Lung (tissue), 12 donors: Measurements from ENCODE around the gene ACIN1. TPM values are rescaled to one million over a fixed set of nuclear protein-coding genes. Genes with fewer than 3 reads are reported as not detected.

Experiments
- ATAC-seq: fragments of 200-7000 bp; cut with Tn5 transposase; one replicate; pipeline ENCODE4 v1.9.1; 2020; ENCODE audit warnings: moderate number of reproducible peaks; ENCODE audit not compliant: insufficient read depth, low FRiP score
- DNase-seq, 3 donors: peaks; one replicate each; pipeline ENCODE4 v3.0.0-alpha.2; 2013 to 2017
- H3K27ac ChIP-seq, 2 donors: one replicate each; pipeline ENCODE4 v1.5.1; 2013; ENCODE audit warnings: mild to moderate bottlenecking in 2 of 2, moderate library complexity in 2 of 2, control low read depth in 1 of 2, inconsistent platforms in 1 of 2, low read depth in 1 of 2, low read length in 1 of 2
- H3K27me3 ChIP-seq, 3 donors: one replicate each; pipeline ENCODE4 v1.5.1; 2013; ENCODE audit warnings: low read length in 2 of 3; ENCODE audit not compliant: control insufficient read depth in 3 of 3, insufficient read depth in 3 of 3
- H3K36me3 ChIP-seq, 4 donors: one replicate each; pipeline ENCODE4 v1.5.1; 2013; ENCODE audit warnings: low read length in 4 of 4, mild to moderate bottlenecking in 1 of 4, moderate library complexity in 1 of 4; ENCODE audit not compliant: control insufficient read depth in 4 of 4, insufficient read depth in 4 of 4
- H3K4me1 ChIP-seq, 5 donors: one replicate each; pipeline ENCODE4 v1.5.1; 2013; ENCODE audit warnings: low read length in 5 of 5, mild to moderate bottlenecking in 2 of 5, moderate library complexity in 1 of 5; ENCODE audit not compliant: control insufficient read depth in 5 of 5, insufficient read depth in 5 of 5
- H3K4me3 ChIP-seq: one replicate; pipeline ENCODE4 v1.5.1; 2013; ENCODE audit warnings: mild to moderate bottlenecking, control low read depth, moderate library complexity
- H3K9ac ChIP-seq, 2 donors: one replicate each; pipeline ENCODE4 v1.5.1; 2013; ENCODE audit warnings: low read length in 2 of 2, control low read depth in 1 of 2; ENCODE audit not compliant: insufficient read depth in 1 of 2
- H3K9me3 ChIP-seq, 4 donors: one replicate each; pipeline ENCODE4 v1.5.1; 2013; ENCODE audit warnings: low read length in 3 of 4, mild to moderate bottlenecking in 1 of 4, moderate library complexity in 1 of 4; ENCODE audit not compliant: control insufficient read depth in 4 of 4, insufficient read depth in 3 of 4
- WGBS, 2 donors: extraction: QIAGEN DNeasy Blood & Tissue Kit; methylation state at CpG; one replicate each; pipeline ENCODE4 v1.1.7; 2013; 5-methylcytosine and 5-hydroxymethylcytosine counted together
- polyA plus RNA-seq, 2 donors: library from polyadenylated mRNA; stranded (reverse); fragments of 200-250 nt; gene quantifications; one replicate each; pipeline ENCODE4 v1.2.1, GENCODE V29; 2013
- total RNA-seq, 2 donors: library from RNA; depleted of rRNA in 1 of 2; stranded (reverse); fragments of >200 nt in 1 of 2; gene quantifications; one replicate each; pipeline ENCODE4 v1.2.1, GENCODE V29; 2014 to 2021
- TF ChIP-seq, protein P1 (sequence below): IDR thresholded peaks from 2 replicates; pipeline ENCODE4 v1.5.1; 2012; ENCODE audit warnings: mild to moderate bottlenecking; ENCODE audit errors: control extremely low read depth, extremely low read depth
- donor health status: control.
- donor health status: control.
- donor health status: Bipolar disorder and iron deficiency.
- donor health status: healthy.
- donor health status: DM: yes; HTN: yes; CAD: no.

ACIN1 gene
- total and polyA plus RNA-seq, 4 donors = 76.3 to 154 (median 115) TPM

GRCh38 chr14:23086565-23086964, 8.4 kb downstream of the ACIN1 start:
- WGBS, 2 donors = 78 to 94% methylated on average over 1 of the region's 1 CpG
- Histone ChIP-seq H3K4me1 (peaks cover 0 to 3% (median 0%) of the 10 kb centered on the region in 5 donors), H3K4me3 (no peak overlapping the region), H3K9ac (no peak overlapping the region), H3K9me3 (no peaks in the 10 kb centered on the region), H3K36me3 (peaks cover 17 to 57% (median 31%) of the 10 kb centered on the region in 4 donors), H3K27ac (no peak overlapping the region), H3K27me3 (no peaks in the 10 kb centered on the region)
- DNase-seq (no peak), ATAC-seq (no peak)
- TF ChIP-seq, protein P1, sequence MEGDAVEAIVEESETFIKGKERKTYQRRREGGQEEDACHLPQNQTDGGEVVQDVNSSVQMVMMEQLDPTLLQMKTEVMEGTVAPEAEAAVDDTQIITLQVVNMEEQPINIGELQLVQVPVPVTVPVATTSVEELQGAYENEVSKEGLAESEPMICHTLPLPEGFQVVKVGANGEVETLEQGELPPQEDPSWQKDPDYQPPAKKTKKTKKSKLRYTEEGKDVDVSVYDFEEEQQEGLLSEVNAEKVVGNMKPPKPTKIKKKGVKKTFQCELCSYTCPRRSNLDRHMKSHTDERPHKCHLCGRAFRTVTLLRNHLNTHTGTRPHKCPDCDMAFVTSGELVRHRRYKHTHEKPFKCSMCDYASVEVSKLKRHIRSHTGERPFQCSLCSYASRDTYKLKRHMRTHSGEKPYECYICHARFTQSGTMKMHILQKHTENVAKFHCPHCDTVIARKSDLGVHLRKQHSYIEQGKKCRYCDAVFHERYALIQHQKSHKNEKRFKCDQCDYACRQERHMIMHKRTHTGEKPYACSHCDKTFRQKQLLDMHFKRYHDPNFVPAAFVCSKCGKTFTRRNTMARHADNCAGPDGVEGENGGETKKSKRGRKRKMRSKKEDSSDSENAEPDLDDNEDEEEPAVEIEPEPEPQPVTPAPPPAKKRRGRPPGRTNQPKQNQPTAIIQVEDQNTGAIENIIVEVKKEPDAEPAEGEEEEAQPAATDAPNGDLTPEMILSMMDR = no peak

GRCh38 chr14:23085458-23085857, 9.5 kb downstream of the ACIN1 start:
- TF ChIP-seq, protein P1 = no peak
- Histone ChIP-seq H3K9me3 (no peaks in the 10 kb centered on the region), H3K4me1 (peaks cover 0 to 3% (median 0%) of the 10 kb centered on the region in 5 donors), H3K36me3 (peaks cover 21 to 64% (median 37%) of the 10 kb centered on the region in 4 donors), H3K27me3 (no peaks in the 10 kb centered on the region), H3K9ac (no peak overlapping the region), H3K4me3 (no peak overlapping the region), H3K27ac (no peak overlapping the region)
- ATAC-seq (no peak), DNase-seq (no peak)
- WGBS, 2 donors = 72 to 79% methylated on average over 3 of the region's 3 CpGs

DNA sequence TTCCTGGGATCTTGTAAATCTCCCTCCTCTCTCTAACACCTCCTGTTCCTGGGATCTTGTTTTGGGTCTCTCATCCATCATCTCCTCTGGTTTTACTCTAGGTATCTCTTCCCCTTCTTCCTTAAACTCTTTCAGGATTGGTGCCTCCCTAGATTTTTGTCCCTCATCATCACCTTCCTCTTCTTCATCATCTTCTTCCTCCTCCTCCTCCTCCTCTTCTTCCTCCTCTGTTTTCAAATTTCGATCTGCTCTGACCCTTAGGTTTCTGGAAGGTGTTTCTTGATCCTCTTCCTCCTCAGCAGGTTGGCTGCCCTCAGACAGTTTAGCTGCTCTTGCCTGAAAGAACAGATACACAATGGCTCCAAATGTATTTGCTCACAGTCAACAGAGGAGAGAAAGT, 14.5 kb downstream of the ACIN1 start:
- ATAC-seq = no peak

More for the DNA sequence above, 14.5 kb downstream of the ACIN1 start:
- WGBS, 2 donors = 73 to 77% methylated on average over 1 of the region's 1 CpG
- Histone ChIP-seq H3K4me3 (no peak overlapping the region), H3K27me3 (no peaks in the 10 kb centered on the region), H3K36me3 (peaks cover 40 to 70% (median 52%) of the 10 kb centered on the region in 4 donors), H3K9me3 (no peaks in the 10 kb centered on the region), H3K4me1 (no peaks in the 10 kb centered on the region), H3K27ac (no peak overlapping the region), H3K9ac (no peak overlapping the region)
- no peak for DNase-seq
- TF ChIP-seq, protein P1 = no peak
